ENCODE measurements around the gene DGKZ.

Gene DGKZ

GRCh38 chr11:46345881-46346484 lies 1.3 kb upstream of the DGKZ start:
- DNase-seq = no peak

- DNase-seq = no peak
Observed at GRCh38 chr11:46347637-46348311, 511 bp downstream of the DGKZ start.

- no peak for DNase-seq
Observed at GRCh38 chr11:46348566-46349401, 1.5 kb downstream of the DGKZ start.

GRCh38 chr11:46350695-46351094 lies 3.4 kb downstream of the DGKZ start:
- DNase-seq = no peak

- DNase-seq = no peak
Observed at GRCh38 chr11:46351148-46351547, 3.9 kb downstream of the DGKZ start.

- no peak for DNase-seq
Observed at GRCh38 chr11:46351606-46352005, 4.3 kb downstream of the DGKZ start.

GRCh38 chr11:46352063-46352841 lies 5.0 kb downstream of the DGKZ start:
- no peak for DNase-seq

GRCh38 chr11:46353698-46354097 lies 6.4 kb downstream of the DGKZ start:
- DNase-seq = no peak

- DNase-seq = no peak
Observed at GRCh38 chr11:46356924-46357482, 9.7 kb downstream of the DGKZ start.

GRCh38 chr11:46357483-46357936 lies 10.2 kb downstream of the DGKZ start:
- DNase-seq = no peak

GRCh38 chr11:46359953-46360352 lies 12.7 kb downstream of the DGKZ start:
- DNase-seq = no peak

GRCh38 chr11:46360878-46361277 lies 13.6 kb downstream of the DGKZ start:
- no peak for DNase-seq

- no peak for DNase-seq
Observed at GRCh38 chr11:46361283-46362155, 14.3 kb downstream of the DGKZ start.

- DNase-seq = no peak
Observed at GRCh38 chr11:46362156-46363030, 15.1 kb downstream of the DGKZ start.

GRCh38 chr11:46363031-46363407 lies 15.8 kb downstream of the DGKZ start:
- DNase-seq = no peak

GRCh38 chr11:46363455-46364005 lies 16.3 kb downstream of the DGKZ start:
- no peak for DNase-seq

GRCh38 chr11:46364056-46364455 lies 16.8 kb downstream of the DGKZ start:
- DNase-seq = no peak

- DNase-seq = no peak
Observed at GRCh38 chr11:46364791-46365190, 17.5 kb downstream of the DGKZ start.

GRCh38 chr11:46366260-46366659 lies 19.0 kb downstream of the DGKZ start:
- no peak for DNase-seq

GRCh38 chr11:46366661-46367161 lies 19.4 kb downstream of the DGKZ start:
- DNase-seq = no peak

Data from NCI-H1417 treated with DMSO at 0.1 percent for 48 hours (cell line).